NCI-H2227 (cell line): ENCODE measurements around the gene GNB2.

Source experiments
- DNase-seq: peaks from one replicate; lab custom pipeline; 2025; ENCODE audit not compliant: unreplicated experiment; lab: John Stamatoyannopoulos, UW

GNB2 gene

GRCh38 chr7:100673302-100673941 is at the start of gene GNB2:
TSS of gene GNB2 (plus strand) at chr7:100673740. CDS start at chr7:100676266, 2,526 bp downstream.
- peak; percentile 100 for DNase-seq

- DNase-seq, result no peak
Observed at GRCh38 chr7:100623951-100624824, 49.4 kb upstream of the GNB2 start.

DNA sequence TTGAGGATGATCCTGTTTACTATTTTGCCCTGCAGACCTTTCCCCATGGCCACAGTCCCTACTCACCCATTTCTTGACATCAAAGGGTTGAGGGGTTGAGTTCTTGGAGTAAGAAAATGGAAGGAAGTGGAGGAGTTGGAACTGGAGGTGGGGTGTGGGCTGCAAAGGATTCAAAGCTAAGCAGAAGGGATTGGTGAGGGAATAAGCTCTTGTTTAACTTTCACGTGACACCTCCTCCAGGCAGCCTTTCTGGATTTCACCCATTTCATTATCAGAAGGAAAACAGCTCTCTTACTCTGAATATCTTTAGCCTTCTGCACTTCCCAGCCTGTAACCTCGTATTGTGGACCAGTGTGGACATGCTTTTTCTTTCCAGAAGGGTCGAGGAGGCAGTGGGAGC is 47.5 kb upstream of the GNB2 start:
- no peak for DNase-seq

GRCh38 chr7:100626530-100627237 is 46.9 kb upstream of the GNB2 start:
- DNase-seq, result peak; percentile 90

- no peak for DNase-seq
Observed at GRCh38 chr7:100627238-100627549, 46.3 kb upstream of the GNB2 start.

DNA sequence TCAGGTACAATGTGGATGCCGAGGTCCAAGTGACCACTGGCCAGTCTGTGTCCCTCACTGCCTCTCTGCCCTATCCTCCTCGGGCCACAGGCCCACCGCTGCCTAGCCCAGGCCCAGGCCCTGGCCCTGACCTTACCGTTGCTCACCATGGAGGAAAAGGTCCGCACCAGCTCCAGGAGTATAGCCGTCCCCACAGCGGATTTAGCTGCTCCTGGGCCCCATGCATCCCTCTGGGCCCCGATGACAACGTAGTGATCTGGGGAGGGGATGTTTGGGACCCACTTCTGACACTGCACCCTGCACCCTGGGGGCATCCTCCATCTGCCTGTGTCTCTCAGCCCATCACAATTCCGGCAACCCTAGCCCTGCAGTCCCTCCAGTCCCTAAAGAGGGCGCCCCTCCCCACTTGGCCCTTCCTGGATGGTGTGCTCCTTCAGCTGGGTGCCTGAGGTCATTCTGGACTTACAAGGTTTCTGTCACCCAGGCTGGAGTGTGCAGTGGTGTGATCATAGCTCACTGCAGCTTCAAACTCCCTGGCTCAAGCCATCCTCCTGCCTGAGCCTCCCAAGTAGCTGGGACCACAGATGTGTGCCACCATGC is 44.3 kb upstream of the GNB2 start:
- peak; percentile 36 for DNase-seq

DNA sequence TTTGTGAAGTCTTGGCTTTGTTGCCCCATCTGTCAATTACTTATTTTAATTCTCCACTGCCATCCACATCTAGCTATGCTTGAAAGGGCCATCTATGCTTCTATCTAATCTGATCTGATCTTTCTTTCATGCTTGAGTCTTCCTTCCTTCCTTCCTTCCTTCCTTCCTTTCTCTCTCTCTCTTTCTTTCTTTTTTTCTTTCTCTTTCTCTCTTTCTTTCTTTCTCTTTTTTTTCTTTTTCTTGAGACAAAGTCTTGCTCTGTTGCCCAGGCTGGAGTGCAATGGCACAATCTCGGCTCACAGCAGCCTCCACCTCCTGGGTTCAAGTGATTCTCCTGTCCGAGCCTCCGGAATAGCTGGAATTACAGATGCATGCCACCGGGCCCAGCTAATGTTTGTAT is 43.5 kb upstream of the GNB2 start:
- no peak for DNase-seq

GRCh38 chr7:100632951-100633717 is 40.4 kb upstream of the GNB2 start:
- DNase-seq, result peak; percentile 70

- no peak for DNase-seq
Observed at GRCh38 chr7:100639995-100640516, 33.5 kb upstream of the GNB2 start.

- no peak for DNase-seq
Observed at GRCh38 chr7:100640517-100641440, 32.8 kb upstream of the GNB2 start.

DNA sequence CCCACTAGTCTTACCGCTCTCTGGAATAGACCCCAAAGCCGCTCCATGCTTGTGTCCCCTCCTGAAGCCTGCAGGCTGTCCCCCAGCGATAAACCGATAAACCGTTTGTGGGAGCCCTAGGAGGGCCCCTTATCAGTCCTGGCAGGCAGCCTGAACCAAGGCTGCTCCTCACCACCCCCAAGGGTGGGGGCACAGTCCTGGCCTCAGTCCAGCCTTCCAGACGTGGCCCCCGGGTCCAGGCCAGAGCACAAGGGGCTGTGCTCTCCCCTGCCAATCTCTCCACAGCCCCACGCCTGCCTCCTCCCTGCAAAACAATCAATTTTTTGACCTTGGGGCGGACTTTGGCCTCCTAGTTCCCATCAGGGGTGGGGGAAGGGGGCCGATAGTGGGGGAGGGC is 32.1 kb upstream of the GNB2 start, which contains the start of gene TFR2:
TFR2 (minus strand) TSS at position 90 of the 397 bp plus-strand sequence; CDS start at position 47, 43 bp downstream.
- no peak for DNase-seq

DNA sequence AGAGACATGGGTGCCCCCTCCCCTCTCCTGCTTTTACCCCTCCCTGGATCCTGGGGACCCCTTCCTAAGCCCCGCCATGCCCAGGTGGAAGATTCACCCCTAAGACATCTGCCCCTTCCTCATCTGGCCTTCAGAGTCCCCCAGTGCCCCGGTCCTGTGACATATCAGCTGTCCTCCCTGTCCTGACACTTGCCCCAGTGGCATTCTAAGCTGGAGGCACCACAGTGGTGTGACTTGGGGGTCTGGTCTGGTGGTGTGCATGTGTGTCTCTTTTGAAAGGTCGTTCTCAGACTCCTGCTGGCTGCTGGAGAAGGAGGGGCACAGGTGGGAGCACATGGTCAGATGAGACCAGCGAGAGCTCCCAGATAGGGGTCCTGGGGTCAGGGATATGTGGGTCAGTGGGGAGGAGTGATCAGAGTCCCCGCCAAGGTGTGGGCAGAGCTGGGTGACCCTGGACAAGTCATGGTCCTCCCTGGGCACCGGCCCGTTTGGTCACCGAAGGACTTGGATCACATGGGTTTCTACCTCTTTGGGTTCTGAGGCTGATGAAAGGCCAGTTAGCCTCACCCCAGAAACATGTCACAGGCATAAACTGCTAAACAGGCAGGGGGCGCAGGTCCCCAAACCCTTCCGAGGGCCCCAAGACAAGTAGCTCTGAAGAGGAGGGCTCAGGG is 31.5 kb upstream of the GNB2 start:
- DNase-seq, result no peak

- no peak for DNase-seq
Observed at GRCh38 chr7:100642534-100642907, 31.0 kb upstream of the GNB2 start.

- no peak for DNase-seq
Observed at GRCh38 chr7:100649826-100650565, 23.5 kb upstream of the GNB2 start.

- DNase-seq, result no peak
Observed at GRCh38 chr7:100654908-100655831, 18.4 kb upstream of the GNB2 start.

GRCh38 chr7:100655908-100656674 is 17.4 kb upstream of the GNB2 start, which contains the start of gene ACTL6B:
TSS of gene ACTL6B (minus strand) at chr7:100656448. CDS start at chr7:100656354, 94 bp downstream.
- peak; percentile 93 for DNase-seq
